Liver (tissue), 9 donors: ENCODE data around the gene DIDO1. TPM values are rescaled to one million over a fixed set of nuclear protein-coding genes. Genes with fewer than 3 reads are reported as not detected.

ENCODE experiments used
- DNase-seq: peaks from one replicate; pipeline ENCODE4 v3.0.0-alpha.2; 2017; ENCODE audit warnings: low spot score
- H3K27ac ChIP-seq, 2 donors: one replicate each; pipeline ENCODE4 v1.7.0; 2013; ENCODE audit warnings: inconsistent platforms in 2 of 2, low read length in 2 of 2, control low read depth in 1 of 2, low read depth in 1 of 2, mild to moderate bottlenecking in 1 of 2
- H3K27me3 ChIP-seq, 4 donors: one replicate each; pipeline versions ENCODE4 v1.6.1 to v1.7.0; 2013; ENCODE audit warnings: low read length in 3 of 4, inconsistent platforms in 1 of 4, mild to moderate bottlenecking in 1 of 4, moderate library complexity in 1 of 4; ENCODE audit not compliant: control insufficient read depth in 4 of 4, insufficient read depth in 4 of 4
- H3K36me3 ChIP-seq, 4 donors: one replicate each; pipeline versions ENCODE4 v1.6.1 to v1.7.0; 2013; ENCODE audit warnings: low read length in 3 of 4, mild to moderate bottlenecking in 3 of 4, low read depth in 1 of 4, moderate library complexity in 1 of 4; ENCODE audit not compliant: control insufficient read depth in 4 of 4, insufficient read depth in 3 of 4
- H3K4me1 ChIP-seq, 4 donors: one replicate each; pipeline versions ENCODE4 v1.6.1 to v1.7.0; 2013; ENCODE audit warnings: low read length in 3 of 4, mild to moderate bottlenecking in 3 of 4, moderate library complexity in 1 of 4; ENCODE audit not compliant: control insufficient read depth in 4 of 4, insufficient read depth in 4 of 4
- H3K4me3 ChIP-seq, 3 donors: one replicate each; pipeline versions ENCODE4 v1.6.1 to v1.7.0; 2013; ENCODE audit warnings: low read length in 3 of 3, control low read depth in 1 of 3, low read depth in 1 of 3, mild to moderate bottlenecking in 1 of 3
- H3K9ac ChIP-seq, 2 donors: one replicate each; pipeline ENCODE4 v1.7.0; 2013; ENCODE audit warnings: low read length in 2 of 2, mild to moderate bottlenecking in 2 of 2, moderate library complexity in 2 of 2, control low read depth in 1 of 2, low read depth in 1 of 2
- H3K9me3 ChIP-seq, 4 donors: one replicate each; pipeline versions ENCODE4 v1.6.1 to v1.7.0; 2013; ENCODE audit warnings: low read length in 3 of 4; ENCODE audit not compliant: control insufficient read depth in 4 of 4
- EGR1 ChIP-seq, 2 donors: IDR thresholded peaks; 2 replicates each; pipeline ENCODE4 v1.6.1; 2016 to 2018; ENCODE audit warnings: antibody characterized with exemption in 2 of 2, low read depth in 2 of 2
- FOXA1 ChIP-seq: IDR thresholded peaks from 2 replicates; pipeline ENCODE4 v1.6.1; 2016; ENCODE audit warnings: antibody characterized with exemption
- FOXA2 ChIP-seq: IDR thresholded peaks from 2 replicates; pipeline ENCODE4 v1.6.1; 2016; ENCODE audit warnings: antibody characterized with exemption
- HNF4A ChIP-seq, 2 donors: conservative IDR thresholded peaks; 2 replicates each; pipeline ENCODE4 v1.6.1; 2016; ENCODE audit warnings: antibody characterized with exemption in 2 of 2, mild to moderate bottlenecking in 2 of 2
- HNF4G ChIP-seq: IDR thresholded peaks from 2 replicates; pipeline ENCODE4 v1.6.1; 2016; ENCODE audit warnings: antibody characterized with exemption
- JUND ChIP-seq, 2 donors: IDR thresholded peaks; 2 replicates each; pipeline ENCODE4 v1.6.1; 2016; ENCODE audit warnings: antibody characterized with exemption in 2 of 2
- NR2F2 ChIP-seq: IDR thresholded peaks from 2 replicates; pipeline ENCODE4 v1.6.1; 2016; ENCODE audit warnings: antibody characterized with exemption
- RAD21 ChIP-seq, 2 donors: IDR thresholded peaks; 2 replicates each; pipeline ENCODE4 v1.6.1; 2016; ENCODE audit warnings: antibody characterized with exemption in 2 of 2, mild to moderate bottlenecking in 2 of 2
- RXRA ChIP-seq, 2 donors: IDR thresholded peaks; 2 replicates each; pipeline ENCODE4 v1.6.1; 2017 to 2018; ENCODE audit warnings: antibody characterized with exemption in 2 of 2, mild to moderate bottlenecking in 1 of 2
- SP1 ChIP-seq: IDR thresholded peaks from 2 replicates; pipeline ENCODE4 v1.6.1; 2018; ENCODE audit warnings: antibody characterized with exemption, mild to moderate bottlenecking
- TAF1 ChIP-seq: conservative IDR thresholded peaks from 2 replicates; pipeline ENCODE4 v1.6.1; 2016; ENCODE audit warnings: antibody characterized with exemption, mild to moderate bottlenecking
- YY1 ChIP-seq: IDR thresholded peaks from 2 replicates; pipeline ENCODE4 v1.6.1; 2016; ENCODE audit warnings: antibody characterized with exemption, mild to moderate bottlenecking
- WGBS: extraction: QIAGEN DNeasy Blood & Tissue Kit; methylation state at CpG from one replicate; pipeline ENCODE4 v1.1.7; 2013; 5-methylcytosine and 5-hydroxymethylcytosine counted together
- polyA plus RNA-seq, 2 donors: library from polyadenylated mRNA; stranded (reverse) in 1 of 2; unstranded in 1 of 2; fragments of 200-250 nt in 1 of 2; fragments of >200 nt in 1 of 2; fragmentation: Nextera tagmentation in 1 of 2; extraction: Ambion mirVana in 1 of 2; gene quantifications; one replicate each; pipeline versions ENCODE4 v1.2.1 to v1.2.3, GENCODE V29; 2013 to 2015
- total RNA-seq, 2 donors: library from RNA; depleted of rRNA; stranded (reverse); fragments of >200 nt; gene quantifications; one replicate each; pipeline ENCODE4 v1.2.3, GENCODE V29; 2014
- TF ChIP-seq, protein P1 (sequence below): IDR thresholded peaks from 2 replicates; pipeline ENCODE4 v1.6.1; 2016; ENCODE audit warnings: antibody characterized with exemption
- TF ChIP-seq, protein P2 (sequence below): fragments of 150-350 bp; IDR thresholded peaks from 2 replicates; pipeline ENCODE4 v1.5.1; 2017; ENCODE audit warnings: improper control_type of control experiment, low read depth, low read length; ENCODE audit not compliant: missing input control
- TF ChIP-seq, protein P3 (sequence below): IDR thresholded peaks from 2 replicates; pipeline ENCODE4 v1.6.1; 2016; ENCODE audit warnings: antibody characterized with exemption
- TF ChIP-seq, protein P4 (sequence below): IDR thresholded peaks from 2 replicates; pipeline ENCODE4 v1.6.1; 2016; ENCODE audit warnings: antibody characterized with exemption, mild to moderate bottlenecking
- TF ChIP-seq, protein P5 (sequence below): IDR thresholded peaks from 2 replicates; pipeline ENCODE4 v1.6.1; 2016; ENCODE audit warnings: antibody characterized with exemption
- donor health status: healthy.
- donor health status: healthy.
- donor health status: healthy.
- donor health status: healthy.
- donor health status: healthy.

Gene DIDO1
- total and polyA plus RNA-seq, 4 donors: 10.1 to 43.1 (median 17.4) TPM

DNA sequence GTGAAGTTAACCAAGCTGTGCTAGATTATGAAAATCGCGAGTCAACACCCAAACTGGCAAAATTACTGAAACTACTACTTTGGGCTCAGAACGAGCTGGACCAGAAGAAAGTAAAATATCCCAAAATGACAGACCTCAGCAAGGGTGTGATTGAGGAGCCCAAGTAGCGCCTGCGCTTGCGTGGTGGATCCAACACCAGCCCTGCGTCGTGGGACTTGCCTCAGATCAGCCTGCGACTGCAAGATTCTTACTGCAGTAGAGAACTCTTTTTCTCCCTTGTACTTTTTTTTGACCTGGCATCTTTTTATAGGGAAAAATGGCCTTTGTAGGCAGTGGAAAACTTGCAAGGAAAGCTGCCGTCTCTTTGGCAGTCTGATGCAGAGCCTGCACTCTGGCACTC is 18.4 kb upstream of the DIDO1 start:
- Histone ChIP-seq H3K9me3 (no peaks in the 10 kb centered on the region), H3K27me3 (no peaks in the 10 kb centered on the region), H3K9ac (no peak overlapping the region), H3K27ac (no peak overlapping the region), H3K36me3 (peaks cover 9 to 53% (median 34%) of the 10 kb centered on the region in 4 donors), H3K4me1 (peaks cover 2 to 17% (median 12%) of the 10 kb centered on the region in 4 donors), H3K4me3 (no peak overlapping the region)
- 95% methylated on average over 10 of the region's 10 CpGs for WGBS
- no peak for TF ChIP-seq RAD21 (IDR thresholded peaks at IDR 0.05)
- TF ChIP-seq, protein P1, sequence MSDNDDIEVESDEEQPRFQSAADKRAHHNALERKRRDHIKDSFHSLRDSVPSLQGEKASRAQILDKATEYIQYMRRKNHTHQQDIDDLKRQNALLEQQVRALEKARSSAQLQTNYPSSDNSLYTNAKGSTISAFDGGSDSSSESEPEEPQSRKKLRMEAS: no peak
- TF ChIP-seq, protein P2, sequence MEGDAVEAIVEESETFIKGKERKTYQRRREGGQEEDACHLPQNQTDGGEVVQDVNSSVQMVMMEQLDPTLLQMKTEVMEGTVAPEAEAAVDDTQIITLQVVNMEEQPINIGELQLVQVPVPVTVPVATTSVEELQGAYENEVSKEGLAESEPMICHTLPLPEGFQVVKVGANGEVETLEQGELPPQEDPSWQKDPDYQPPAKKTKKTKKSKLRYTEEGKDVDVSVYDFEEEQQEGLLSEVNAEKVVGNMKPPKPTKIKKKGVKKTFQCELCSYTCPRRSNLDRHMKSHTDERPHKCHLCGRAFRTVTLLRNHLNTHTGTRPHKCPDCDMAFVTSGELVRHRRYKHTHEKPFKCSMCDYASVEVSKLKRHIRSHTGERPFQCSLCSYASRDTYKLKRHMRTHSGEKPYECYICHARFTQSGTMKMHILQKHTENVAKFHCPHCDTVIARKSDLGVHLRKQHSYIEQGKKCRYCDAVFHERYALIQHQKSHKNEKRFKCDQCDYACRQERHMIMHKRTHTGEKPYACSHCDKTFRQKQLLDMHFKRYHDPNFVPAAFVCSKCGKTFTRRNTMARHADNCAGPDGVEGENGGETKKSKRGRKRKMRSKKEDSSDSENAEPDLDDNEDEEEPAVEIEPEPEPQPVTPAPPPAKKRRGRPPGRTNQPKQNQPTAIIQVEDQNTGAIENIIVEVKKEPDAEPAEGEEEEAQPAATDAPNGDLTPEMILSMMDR: no peak
- TF ChIP-seq, protein P3, sequence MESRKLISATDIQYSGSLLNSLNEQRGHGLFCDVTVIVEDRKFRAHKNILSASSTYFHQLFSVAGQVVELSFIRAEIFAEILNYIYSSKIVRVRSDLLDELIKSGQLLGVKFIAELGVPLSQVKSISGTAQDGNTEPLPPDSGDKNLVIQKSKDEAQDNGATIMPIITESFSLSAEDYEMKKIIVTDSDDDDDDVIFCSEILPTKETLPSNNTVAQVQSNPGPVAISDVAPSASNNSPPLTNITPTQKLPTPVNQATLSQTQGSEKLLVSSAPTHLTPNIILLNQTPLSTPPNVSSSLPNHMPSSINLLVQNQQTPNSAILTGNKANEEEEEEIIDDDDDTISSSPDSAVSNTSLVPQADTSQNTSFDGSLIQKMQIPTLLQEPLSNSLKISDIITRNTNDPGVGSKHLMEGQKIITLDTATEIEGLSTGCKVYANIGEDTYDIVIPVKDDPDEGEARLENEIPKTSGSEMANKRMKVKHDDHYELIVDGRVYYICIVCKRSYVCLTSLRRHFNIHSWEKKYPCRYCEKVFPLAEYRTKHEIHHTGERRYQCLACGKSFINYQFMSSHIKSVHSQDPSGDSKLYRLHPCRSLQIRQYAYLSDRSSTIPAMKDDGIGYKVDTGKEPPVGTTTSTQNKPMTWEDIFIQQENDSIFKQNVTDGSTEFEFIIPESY: no peak
- no peak for DNase-seq

DNA sequence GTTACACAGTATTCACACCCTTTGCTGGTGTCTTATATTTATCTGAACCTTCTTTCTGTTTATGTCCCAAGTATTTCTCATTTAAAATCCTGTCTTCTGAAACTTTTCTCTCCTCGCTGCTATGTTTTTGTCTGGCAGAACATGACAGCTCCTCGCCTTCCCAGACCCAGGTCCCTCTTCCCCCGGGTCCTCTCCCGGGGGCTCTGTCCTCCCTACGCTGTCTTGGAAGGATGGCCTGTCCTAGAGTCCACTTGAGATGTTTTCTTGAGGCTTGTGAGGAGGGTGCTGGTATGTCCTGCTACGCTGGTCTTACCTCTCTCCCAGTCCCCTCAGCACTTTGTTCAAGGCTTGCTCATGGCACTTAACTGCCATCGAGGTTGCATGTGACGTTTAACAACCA is 17.9 kb upstream of the DIDO1 start:
- Histone ChIP-seq H3K9ac (no peak overlapping the region), H3K9me3 (no peaks in the 10 kb centered on the region), H3K4me1 (peaks cover 3 to 23% (median 17%) of the 10 kb centered on the region in 4 donors), H3K36me3 (peaks cover 9 to 51% (median 34%) of the 10 kb centered on the region in 4 donors), H3K27me3 (no peaks in the 10 kb centered on the region), H3K27ac (no peak overlapping the region), H3K4me3 (no peak overlapping the region)
- 95% methylated on average over 8 of the region's 8 CpGs for WGBS
- no peak for TF ChIP-seq TAF1
- TF ChIP-seq YY1: no peak
- no peak for TF ChIP-seq RXRA (IDR thresholded peaks at IDR 0.05)
- no peak for TF ChIP-seq RAD21 (IDR thresholded peaks at IDR 0.05)
- TF ChIP-seq NR2F2: no peak
- TF ChIP-seq, protein P2: no peak
- no peak for TF ChIP-seq FOXA2
- TF ChIP-seq HNF4A (conservative IDR thresholded peaks at IDR 0.05): no peak
- TF ChIP-seq, protein P3: no peak
- TF ChIP-seq, protein P4, sequence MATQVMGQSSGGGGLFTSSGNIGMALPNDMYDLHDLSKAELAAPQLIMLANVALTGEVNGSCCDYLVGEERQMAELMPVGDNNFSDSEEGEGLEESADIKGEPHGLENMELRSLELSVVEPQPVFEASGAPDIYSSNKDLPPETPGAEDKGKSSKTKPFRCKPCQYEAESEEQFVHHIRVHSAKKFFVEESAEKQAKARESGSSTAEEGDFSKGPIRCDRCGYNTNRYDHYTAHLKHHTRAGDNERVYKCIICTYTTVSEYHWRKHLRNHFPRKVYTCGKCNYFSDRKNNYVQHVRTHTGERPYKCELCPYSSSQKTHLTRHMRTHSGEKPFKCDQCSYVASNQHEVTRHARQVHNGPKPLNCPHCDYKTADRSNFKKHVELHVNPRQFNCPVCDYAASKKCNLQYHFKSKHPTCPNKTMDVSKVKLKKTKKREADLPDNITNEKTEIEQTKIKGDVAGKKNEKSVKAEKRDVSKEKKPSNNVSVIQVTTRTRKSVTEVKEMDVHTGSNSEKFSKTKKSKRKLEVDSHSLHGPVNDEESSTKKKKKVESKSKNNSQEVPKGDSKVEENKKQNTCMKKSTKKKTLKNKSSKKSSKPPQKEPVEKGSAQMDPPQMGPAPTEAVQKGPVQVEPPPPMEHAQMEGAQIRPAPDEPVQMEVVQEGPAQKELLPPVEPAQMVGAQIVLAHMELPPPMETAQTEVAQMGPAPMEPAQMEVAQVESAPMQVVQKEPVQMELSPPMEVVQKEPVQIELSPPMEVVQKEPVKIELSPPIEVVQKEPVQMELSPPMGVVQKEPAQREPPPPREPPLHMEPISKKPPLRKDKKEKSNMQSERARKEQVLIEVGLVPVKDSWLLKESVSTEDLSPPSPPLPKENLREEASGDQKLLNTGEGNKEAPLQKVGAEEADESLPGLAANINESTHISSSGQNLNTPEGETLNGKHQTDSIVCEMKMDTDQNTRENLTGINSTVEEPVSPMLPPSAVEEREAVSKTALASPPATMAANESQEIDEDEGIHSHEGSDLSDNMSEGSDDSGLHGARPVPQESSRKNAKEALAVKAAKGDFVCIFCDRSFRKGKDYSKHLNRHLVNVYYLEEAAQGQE: no peak
- TF ChIP-seq HNF4G: no peak
- TF ChIP-seq, protein P1: no peak
- TF ChIP-seq, protein P5, sequence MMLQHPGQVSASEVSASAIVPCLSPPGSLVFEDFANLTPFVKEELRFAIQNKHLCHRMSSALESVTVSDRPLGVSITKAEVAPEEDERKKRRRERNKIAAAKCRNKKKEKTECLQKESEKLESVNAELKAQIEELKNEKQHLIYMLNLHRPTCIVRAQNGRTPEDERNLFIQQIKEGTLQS: no peak
- no peak for TF ChIP-seq JUND (IDR thresholded peaks at IDR 0.05)
- TF ChIP-seq SP1: no peak
- TF ChIP-seq FOXA1: no peak
- no peak for TF ChIP-seq EGR1 (IDR thresholded peaks at IDR 0.05; ENCODE audit: low read depth in 2 of 2)
- DNase-seq: no peak
